CD8-positive, alpha-beta memory T cell (primary cell): ENCODE measurements around the gene RALBP1. TPM values are rescaled to one million over a fixed set of nuclear protein-coding genes. Genes with fewer than 3 reads are reported as not detected.

ENCODE experiments used
- CTCF ChIA-PET: fragments of 350-600 bp; sonication (Branson Sonifier 250); formaldehyde crosslinking; loops from one replicate; lab custom pipeline; 2021; ENCODE audit warnings: antibody characterized with exemption; lab: Charles Lee
- POLR2A ChIA-PET: fragments of 350-600 bp; sonication (Branson Sonifier 250); formaldehyde crosslinking; loops from one replicate; lab custom pipeline; 2021; ENCODE audit warnings: antibody characterized with exemption; lab: Charles Lee
- DNase-seq, 5 donors: peaks; one replicate each; pipeline versions ENCODE4 v3.0.0 to v3.0.0-alpha.2; 2020 to 2022; ENCODE audit warnings: mixed read lengths in 1 of 5
- H3K27ac ChIP-seq: one replicate; pipeline ENCODE4 v1.7.0; 2013; ENCODE audit warnings: low read depth, mild to moderate bottlenecking, low read length, moderate library complexity
- H3K27me3 ChIP-seq: 2 replicates; pipeline ENCODE4 v1.7.0; 2013; ENCODE audit warnings: low read length, mild to moderate bottlenecking; ENCODE audit not compliant: insufficient read depth, poor library complexity, severe bottlenecking
- H3K36me3 ChIP-seq: 2 replicates; pipeline ENCODE4 v1.7.0; 2013; ENCODE audit warnings: mild to moderate bottlenecking, low read length, moderate library complexity; ENCODE audit not compliant: insufficient read depth
- H3K4me1 ChIP-seq: 2 replicates; pipeline ENCODE4 v1.7.0; 2013; ENCODE audit warnings: mild to moderate bottlenecking, low read length, moderate library complexity; ENCODE audit not compliant: insufficient read depth
- H3K4me3 ChIP-seq: 2 replicates; pipeline ENCODE4 v1.7.0; 2013; ENCODE audit warnings: mild to moderate bottlenecking, low read length
- H3K9me3 ChIP-seq: 2 replicates; pipeline ENCODE4 v1.7.0; 2013; ENCODE audit warnings: mild to moderate bottlenecking, low read length
- H3K27ac Mint-ChIP-seq, 8 donors: one replicate each; pipeline ENCODE4 v1.8.0; 2020 to 2021; ENCODE audit warnings: mixed read lengths in 8 of 8, mild to moderate bottlenecking in 6 of 8, inconsistent platforms in 3 of 8, moderate library complexity in 3 of 8
- H3K27me3 Mint-ChIP-seq, 2 donors: one replicate each; pipeline ENCODE4 v1.8.0; 2020 to 2021; ENCODE audit warnings: mixed read lengths in 2 of 2, mild to moderate bottlenecking in 1 of 2, moderate library complexity in 1 of 2
- H3K36me3 Mint-ChIP-seq, 3 donors: one replicate each; pipeline ENCODE4 v1.8.0; 2020 to 2021; ENCODE audit warnings: mixed read lengths in 3 of 3, inconsistent platforms in 1 of 3, mild to moderate bottlenecking in 1 of 3
- H3K4me1 Mint-ChIP-seq, 3 donors: one replicate each; pipeline ENCODE4 v1.8.0; 2020 to 2021; ENCODE audit warnings: mixed read lengths in 3 of 3, inconsistent platforms in 1 of 3, mild to moderate bottlenecking in 1 of 3
- H3K4me3 Mint-ChIP-seq, 7 donors: one replicate each; pipeline ENCODE4 v1.8.0; 2020 to 2021; ENCODE audit warnings: mixed read lengths in 7 of 7, mild to moderate bottlenecking in 6 of 7, moderate library complexity in 4 of 7, inconsistent platforms in 2 of 7
- H3K9me3 Mint-ChIP-seq, 5 donors: one replicate each; pipeline ENCODE4 v1.8.0; 2020 to 2022; ENCODE audit warnings: mixed read lengths in 5 of 5, mild to moderate bottlenecking in 3 of 5, moderate library complexity in 2 of 5, inconsistent platforms in 1 of 5
- polyA plus RNA-seq: library from polyadenylated mRNA; unstranded; fragments of 300-500 nt; fragmentation: Illumina TruSeq; gene quantifications from one replicate; pipeline ENCODE4 v1.2.3, GENCODE V29; 2021
- total RNA-seq, 2 experiments: library from RNA; stranded (reverse); gene quantifications; one replicate each; pipeline ENCODE4 v1.2.3, GENCODE V29; 2021

The RALBP1 gene
- total and polyA plus RNA-seq, 3 experiments from 2014 or later: 41.0 to 65.4 (median 43.4) TPM

DNA sequence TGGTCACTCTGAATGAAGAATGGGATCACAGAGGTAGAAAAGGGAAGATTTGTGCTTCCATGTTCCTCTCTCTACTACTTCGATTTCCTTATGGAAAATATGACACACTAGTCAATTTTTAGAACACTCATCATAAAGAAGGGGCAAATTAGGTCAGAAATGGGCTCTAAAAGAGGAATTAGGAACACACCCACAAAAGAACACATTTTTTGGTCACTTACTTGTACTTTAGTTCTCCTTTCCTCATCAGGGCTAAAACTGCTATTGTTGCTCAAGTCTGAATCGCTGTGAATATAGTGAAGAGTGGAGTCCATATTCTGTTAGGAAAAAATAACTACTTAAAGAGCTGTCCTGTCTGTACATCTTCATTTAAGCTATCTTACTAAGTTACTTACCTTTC is 86.4 kb downstream of the RALBP1 start:
- no peaks in the 10 kb centered on the region for H3K27me3 Mint-ChIP-seq
- no peak overlapping the region for H3K4me3 Mint-ChIP-seq
- peaks cover 14 to 73% (median 29%) of the 10 kb centered on the region in 3 donors for H3K36me3 Mint-ChIP-seq
- POLR2A ChIA-PET: interaction anchor here (0.5 kb wide), 1 partner anchor 929 kb away, joined by 3 read pairs; no protein-coding TSS in a partner anchor
- no peak overlapping the region for H3K4me3 ChIP-seq
- no peaks in the 10 kb centered on the region for H3K9me3 ChIP-seq
- DNase-seq: no peak
- H3K4me1 Mint-ChIP-seq: peaks cover 0 to 2% (median 0%) of the 10 kb centered on the region in 3 donors
- no peaks in the 10 kb centered on the region for H3K4me1 ChIP-seq
- no peaks in the 10 kb centered on the region for H3K27me3 ChIP-seq
- H3K9me3 Mint-ChIP-seq: no peaks in the 10 kb centered on the region
- peaks cover 9% of the 10 kb centered on the region for H3K36me3 ChIP-seq
- CTCF ChIA-PET: interaction anchor here (1.0 kb wide), 1 partner anchor 13 kb away, joined by 3 read pairs; no protein-coding TSS in a partner anchor
- peak overlapping the region in 2 of 8 donors; percentile 4 to 38 for H3K27ac Mint-ChIP-seq
- H3K27ac ChIP-seq: no peak overlapping the region

GRCh38 chr18:9562584-9562983 is 87.3 kb downstream of the RALBP1 start:
- Mint-ChIP-seq H3K36me3 (peaks cover 12 to 72% (median 29%) of the 10 kb centered on the region in 3 donors), H3K27ac (peak overlapping the region in 2 of 8 donors; percentile 18 to 64), H3K27me3 (no peaks in the 10 kb centered on the region), H3K4me1 (peaks cover 0 to 2% (median 0%) of the 10 kb centered on the region in 3 donors), H3K9me3 (no peaks in the 10 kb centered on the region), H3K4me3 (no peak overlapping the region)
- Histone ChIP-seq H3K4me3 (no peak overlapping the region), H3K9me3 (no peaks in the 10 kb centered on the region), H3K36me3 (peaks cover 11% of the 10 kb centered on the region), H3K27me3 (no peaks in the 10 kb centered on the region), H3K4me1 (no peaks in the 10 kb centered on the region), H3K27ac (no peak overlapping the region)
- ChIA-PET CTCF (no interaction called here), POLR2A (no interaction called here)
- DNase-seq: no peak

- no peaks in the 10 kb centered on the region for H3K4me1 ChIP-seq
- H3K36me3 ChIP-seq: peaks cover 16% of the 10 kb centered on the region
- no peak for DNase-seq
- H3K4me1 Mint-ChIP-seq: peaks cover 0 to 2% (median 0%) of the 10 kb centered on the region in 3 donors
- ChIA-PET POLR2A (no interaction called here), CTCF (no interaction called here)
- H3K27ac Mint-ChIP-seq: no peak overlapping the region
- H3K27me3 ChIP-seq: no peaks in the 10 kb centered on the region
- H3K27me3 Mint-ChIP-seq: no peaks in the 10 kb centered on the region
- H3K4me3 Mint-ChIP-seq: no peak overlapping the region
- H3K27ac ChIP-seq: no peak overlapping the region
- peaks cover 6 to 72% (median 26%) of the 10 kb centered on the region in 3 donors for H3K36me3 Mint-ChIP-seq
- H3K9me3 Mint-ChIP-seq: no peaks in the 10 kb centered on the region
- H3K9me3 ChIP-seq: no peaks in the 10 kb centered on the region
- H3K4me3 ChIP-seq: no peak overlapping the region
Observed at GRCh38 chr18:9563331-9563730, 88.0 kb downstream of the RALBP1 start.

DNA sequence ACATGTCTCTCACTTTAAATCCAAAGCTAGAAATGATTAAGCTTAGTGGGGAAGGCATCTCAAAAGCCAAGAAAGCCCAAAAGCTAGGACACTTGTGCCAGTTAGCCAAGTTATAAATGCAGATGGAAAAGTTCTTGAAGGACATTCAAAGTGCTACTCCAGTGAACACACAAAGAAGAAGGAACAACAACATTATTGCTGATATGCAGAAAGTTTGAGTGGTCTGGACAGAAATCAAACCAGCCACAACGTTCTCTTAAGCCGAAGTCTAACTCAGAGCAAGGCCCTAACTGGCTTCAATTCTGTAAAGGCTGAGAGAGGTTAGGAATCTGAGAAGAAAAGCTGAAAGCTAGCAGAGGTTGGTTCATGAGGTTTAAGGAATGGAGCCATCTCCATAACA is 90.1 kb downstream of the RALBP1 start:
- no peaks in the 10 kb centered on the region for H3K9me3 Mint-ChIP-seq
- peak overlapping the region in 2 of 8 donors; percentile 14 to 81 for H3K27ac Mint-ChIP-seq
- CTCF ChIA-PET: no interaction called here
- Histone ChIP-seq H3K4me3 (no peak overlapping the region), H3K9me3 (no peaks in the 10 kb centered on the region), H3K27me3 (no peaks in the 10 kb centered on the region), H3K36me3 (peaks cover 16% of the 10 kb centered on the region), H3K27ac (no peak overlapping the region), H3K4me1 (no peaks in the 10 kb centered on the region)
- H3K27me3 Mint-ChIP-seq: no peaks in the 10 kb centered on the region
- POLR2A ChIA-PET: no interaction called here
- H3K36me3 Mint-ChIP-seq: peaks cover 0 to 70% (median 28%) of the 10 kb centered on the region in 3 donors
- peaks cover 0 to 3% (median 2%) of the 10 kb centered on the region in 3 donors for H3K4me1 Mint-ChIP-seq
- DNase-seq: no peak
- H3K4me3 Mint-ChIP-seq: no peak overlapping the region

GRCh38 chr18:9568186-9568585 is 92.9 kb downstream of the RALBP1 start:
- Mint-ChIP-seq H3K36me3 (peaks cover 0 to 62% (median 28%) of the 10 kb centered on the region in 3 donors), H3K4me3 (no peak overlapping the region), H3K4me1 (peaks cover 0 to 9% (median 2%) of the 10 kb centered on the region in 3 donors), H3K9me3 (no peaks in the 10 kb centered on the region), H3K27me3 (no peaks in the 10 kb centered on the region), H3K27ac (peak overlapping the region in 1 of 8 donors; percentile 11)
- H3K27me3 ChIP-seq: no peaks in the 10 kb centered on the region
- H3K36me3 ChIP-seq: peaks cover 14% of the 10 kb centered on the region
- POLR2A ChIA-PET: no interaction called here
- no peak overlapping the region for H3K27ac ChIP-seq
- no peak overlapping the region for H3K4me3 ChIP-seq
- H3K4me1 ChIP-seq: no peaks in the 10 kb centered on the region
- no peak for DNase-seq
- no peaks in the 10 kb centered on the region for H3K9me3 ChIP-seq
- CTCF ChIA-PET: no interaction called here

- Histone ChIP-seq H3K27me3 (no peaks in the 10 kb centered on the region), H3K27ac (no peak overlapping the region), H3K4me1 (no peaks in the 10 kb centered on the region), H3K4me3 (no peak overlapping the region), H3K9me3 (no peaks in the 10 kb centered on the region), H3K36me3 (peaks cover 12% of the 10 kb centered on the region)
- POLR2A ChIA-PET: no interaction called here
- Mint-ChIP-seq H3K9me3 (no peaks in the 10 kb centered on the region), H3K27me3 (no peaks in the 10 kb centered on the region), H3K36me3 (peaks cover 0 to 57% (median 23%) of the 10 kb centered on the region in 3 donors), H3K4me1 (peaks cover 0 to 9% (median 2%) of the 10 kb centered on the region in 3 donors), H3K4me3 (no peak overlapping the region), H3K27ac (peak overlapping the region in 1 of 8 donors; percentile 7)
- no peak for DNase-seq
- CTCF ChIA-PET: interaction anchor here (0.7 kb wide), 1 partner anchor 915 kb away, joined by 3 read pairs; no protein-coding TSS in a partner anchor
Observed at GRCh38 chr18:9569178-9569577, 93.9 kb downstream of the RALBP1 start.

DNA sequence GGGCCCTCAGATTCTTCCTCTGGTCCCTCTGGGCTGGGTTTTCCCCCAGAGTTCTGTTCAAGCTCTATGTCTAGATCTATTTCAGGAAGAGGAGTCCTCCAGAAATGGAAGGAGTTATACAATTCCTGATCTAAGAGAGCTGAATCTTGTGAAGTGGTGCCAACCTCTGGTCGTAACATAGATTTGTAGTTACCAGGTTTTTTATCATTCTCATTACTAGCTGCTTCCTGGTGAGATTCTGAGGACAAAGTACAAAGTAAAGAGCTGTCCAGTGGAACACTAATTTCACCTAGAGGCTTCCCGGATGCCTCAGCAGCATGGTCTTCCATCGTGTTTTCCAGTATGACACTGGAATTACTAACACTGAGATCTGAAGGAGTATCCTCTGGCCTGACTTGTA is 94.9 kb downstream of the RALBP1 start:
- POLR2A ChIA-PET: no interaction called here
- Mint-ChIP-seq H3K4me1 (peaks cover 0 to 9% (median 1%) of the 10 kb centered on the region in 3 donors), H3K27ac (no peak overlapping the region), H3K4me3 (no peak overlapping the region), H3K36me3 (peaks cover 0 to 64% (median 28%) of the 10 kb centered on the region in 3 donors), H3K27me3 (no peaks in the 10 kb centered on the region), H3K9me3 (no peaks in the 10 kb centered on the region)
- CTCF ChIA-PET: no interaction called here
- no peaks in the 10 kb centered on the region for H3K4me1 ChIP-seq
- no peaks in the 10 kb centered on the region for H3K27me3 ChIP-seq
- H3K27ac ChIP-seq: no peak overlapping the region
- H3K9me3 ChIP-seq: no peaks in the 10 kb centered on the region
- H3K36me3 ChIP-seq: peaks cover 12% of the 10 kb centered on the region
- no peak for DNase-seq
- H3K4me3 ChIP-seq: no peak overlapping the region

DNA sequence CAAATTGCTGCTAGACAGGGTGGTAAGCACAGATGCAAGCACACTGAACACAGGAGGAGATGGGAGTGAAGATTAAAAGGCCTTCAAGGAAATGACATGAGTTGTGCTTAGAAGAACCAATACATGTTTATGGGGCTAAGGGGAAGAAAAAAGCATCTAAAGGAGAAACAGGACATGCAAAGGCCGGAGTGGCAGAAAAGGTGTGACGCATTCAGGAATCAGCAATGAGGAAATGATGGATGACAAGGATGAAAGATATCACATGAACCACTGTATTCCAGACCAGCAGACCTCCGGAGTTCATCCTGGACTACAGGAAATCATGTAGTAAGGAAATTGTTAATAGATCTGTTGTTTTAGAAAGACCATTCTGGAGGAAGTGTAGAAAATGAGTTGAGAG is 96.2 kb downstream of the RALBP1 start:
- Mint-ChIP-seq H3K9me3 (no peaks in the 10 kb centered on the region), H3K36me3 (peaks cover 0 to 72% (median 36%) of the 10 kb centered on the region in 3 donors), H3K27ac (peak overlapping the region in 1 of 8 donors; percentile 2), H3K4me1 (peaks cover 0 to 9% (median 0%) of the 10 kb centered on the region in 3 donors), H3K4me3 (no peak overlapping the region), H3K27me3 (no peaks in the 10 kb centered on the region)
- Histone ChIP-seq H3K36me3 (peaks cover 12% of the 10 kb centered on the region), H3K27ac (no peak overlapping the region), H3K4me3 (no peak overlapping the region), H3K27me3 (no peaks in the 10 kb centered on the region), H3K4me1 (no peaks in the 10 kb centered on the region), H3K9me3 (no peaks in the 10 kb centered on the region)
- ChIA-PET CTCF (no interaction called here), POLR2A (no interaction called here)
- no peak for DNase-seq
